HFF-Myc (cell line): ENCODE measurements around the gene GFOD1.

Source experiments
- DNase-seq: peaks from one replicate; pipeline ENCODE4 v3.0.0-alpha.2; 2011; ENCODE audit warnings: low read depth; ENCODE audit errors: extremely low read depth
- H3K4me3 ChIP-seq: replicated peaks from 2 replicates; pipeline ENCODE4 v1.5.1; 2011; ENCODE audit warnings: low read depth, mild to moderate bottlenecking, control low read depth, low read length
- CTCF ChIP-seq: IDR thresholded peaks from 2 replicates; pipeline ENCODE4 v1.5.1; 2012; ENCODE audit warnings: mild to moderate bottlenecking, low read depth, low read length, control low read depth; ENCODE audit errors: missing control alignments

The GFOD1 gene

GRCh38 chr6:13398421-13398994 lies 88.9 kb downstream of the GFOD1 start:
- no peak for TF ChIP-seq CTCF
- no peak overlapping the region for H3K4me3 ChIP-seq
- no peak for DNase-seq

GRCh38 chr6:13398069-13398381 lies 89.4 kb downstream of the GFOD1 start:
- no peak for DNase-seq
- TF ChIP-seq CTCF: no peak
- H3K4me3 ChIP-seq: no peak overlapping the region

GRCh38 chr6:13397359-13398068 lies 89.9 kb downstream of the GFOD1 start:
- no peak for DNase-seq
- peak; percentile 22 for TF ChIP-seq CTCF
- no peak overlapping the region for H3K4me3 ChIP-seq

- no peak overlapping the region for H3K4me3 ChIP-seq
- no peak for TF ChIP-seq CTCF
- no peak for DNase-seq
Measured at GRCh38 chr6:13396241-13396792, 91.1 kb downstream of the GFOD1 start.

- H3K4me3 ChIP-seq: no peak overlapping the region
- peak; percentile 15 for DNase-seq
- no peak for TF ChIP-seq CTCF
Measured at GRCh38 chr6:13395272-13396237, 91.8 kb downstream of the GFOD1 start.

GRCh38 chr6:13392462-13392861 lies 94.9 kb downstream of the GFOD1 start:
- no peak for TF ChIP-seq CTCF
- no peak overlapping the region for H3K4me3 ChIP-seq
- no peak for DNase-seq
